CD4-positive, alpha-beta T cell treated with Interleukin-6 at 100 ng/mL for 8 hours (primary cell): ENCODE measurements around the gene CFAP61.

Experiments used
- DNase-seq: peaks from one replicate; pipeline ENCODE4 v3.0.0-alpha.2; 2020; ENCODE audit warnings: mixed read lengths, low spot score

The CFAP61 gene

GRCh38 chr20:20274821-20275220, 222.5 kb downstream of the CFAP61 start:
- no peak for DNase-seq

GRCh38 chr20:20275636-20276035, 223.3 kb downstream of the CFAP61 start:
- no peak for DNase-seq

GRCh38 chr20:20276811-20277530, 224.6 kb downstream of the CFAP61 start:
- no peak for DNase-seq

- no peak for DNase-seq
Observed at GRCh38 chr20:20277894-20278335, 225.6 kb downstream of the CFAP61 start.

- DNase-seq = no peak
Observed at GRCh38 chr20:20286061-20286460, 233.7 kb downstream of the CFAP61 start.

GRCh38 chr20:20289331-20289730, 237.0 kb downstream of the CFAP61 start:
- DNase-seq = no peak

- DNase-seq = no peak
Observed at GRCh38 chr20:20292472-20292871, 240.1 kb downstream of the CFAP61 start.

GRCh38 chr20:20293141-20293540, 240.8 kb downstream of the CFAP61 start:
- no peak for DNase-seq

GRCh38 chr20:20293691-20294385, 241.5 kb downstream of the CFAP61 start:
- DNase-seq = no peak

GRCh38 chr20:20295621-20296498, 243.5 kb downstream of the CFAP61 start:
- DNase-seq = no peak

- no peak for DNase-seq
Observed at GRCh38 chr20:20297181-20297580, 244.8 kb downstream of the CFAP61 start.

- no peak for DNase-seq
Observed at GRCh38 chr20:20297752-20298151, 245.4 kb downstream of the CFAP61 start.

GRCh38 chr20:20299904-20300303, 247.6 kb downstream of the CFAP61 start:
- no peak for DNase-seq

- DNase-seq = no peak
Observed at GRCh38 chr20:20303320-20303719, 251.0 kb downstream of the CFAP61 start.

GRCh38 chr20:20303742-20304141, 251.4 kb downstream of the CFAP61 start:
- no peak for DNase-seq

- no peak for DNase-seq
Observed at GRCh38 chr20:20304942-20305341, 252.6 kb downstream of the CFAP61 start.

GRCh38 chr20:20312562-20312961, 260.2 kb downstream of the CFAP61 start:
- no peak for DNase-seq

GRCh38 chr20:20317195-20317594, 264.9 kb downstream of the CFAP61 start:
- no peak for DNase-seq

GRCh38 chr20:20317621-20318364, 265.5 kb downstream of the CFAP61 start:
- DNase-seq = no peak

GRCh38 chr20:20318365-20319161, 266.2 kb downstream of the CFAP61 start:
- no peak for DNase-seq

GRCh38 chr20:20321134-20321533, 268.8 kb downstream of the CFAP61 start:
- DNase-seq = no peak
